ENCODE data around the gene COL23A1. TPM values are rescaled to one million over a fixed set of nuclear protein-coding genes. Genes with fewer than 3 reads are reported as not detected.
A peak's percentile ranks its signal among the peaks of the same experiment; 100 is the strongest.
"Not testable (repeated sequence)": the region's sequence is repeated elsewhere in the genome, so short reads cannot be mapped to it uniquely, and the experiment has no call there.

Gene COL23A1
- total RNA-seq, 2 experiments from 2014 or later, result 0.21 to 0.22 TPM

DNA sequence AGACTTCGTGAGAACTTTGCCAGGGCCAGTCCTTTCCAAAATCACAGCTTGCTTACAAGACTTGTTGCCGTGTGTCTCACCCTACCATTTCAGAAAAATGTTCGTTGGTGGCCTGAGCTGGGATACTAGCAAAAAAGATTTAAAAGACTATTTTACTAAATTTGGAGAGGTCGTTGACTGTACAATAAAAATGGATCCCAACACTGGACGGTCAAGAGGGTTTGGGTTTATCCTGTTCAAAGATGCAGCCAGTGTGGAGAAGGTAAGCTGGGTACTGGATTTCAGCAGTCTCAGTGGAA is 384.5 kb downstream of the COL23A1 start:
- H3K4me3 Mint-ChIP-seq, result peak overlapping the region; percentile 91
- no peak for DNase-seq
- H3K27me3 Mint-ChIP-seq, result peaks cover 4% of the 10 kb centered on the region
- H3K9me3 Mint-ChIP-seq, result peaks cover 2% of the 10 kb centered on the region
- peaks cover 51% of the 10 kb centered on the region for H3K36me3 Mint-ChIP-seq
- peaks cover 50% of the 10 kb centered on the region for H3K4me1 Mint-ChIP-seq
- peak overlapping the region; percentile 84 for H3K27ac Mint-ChIP-seq

DNA sequence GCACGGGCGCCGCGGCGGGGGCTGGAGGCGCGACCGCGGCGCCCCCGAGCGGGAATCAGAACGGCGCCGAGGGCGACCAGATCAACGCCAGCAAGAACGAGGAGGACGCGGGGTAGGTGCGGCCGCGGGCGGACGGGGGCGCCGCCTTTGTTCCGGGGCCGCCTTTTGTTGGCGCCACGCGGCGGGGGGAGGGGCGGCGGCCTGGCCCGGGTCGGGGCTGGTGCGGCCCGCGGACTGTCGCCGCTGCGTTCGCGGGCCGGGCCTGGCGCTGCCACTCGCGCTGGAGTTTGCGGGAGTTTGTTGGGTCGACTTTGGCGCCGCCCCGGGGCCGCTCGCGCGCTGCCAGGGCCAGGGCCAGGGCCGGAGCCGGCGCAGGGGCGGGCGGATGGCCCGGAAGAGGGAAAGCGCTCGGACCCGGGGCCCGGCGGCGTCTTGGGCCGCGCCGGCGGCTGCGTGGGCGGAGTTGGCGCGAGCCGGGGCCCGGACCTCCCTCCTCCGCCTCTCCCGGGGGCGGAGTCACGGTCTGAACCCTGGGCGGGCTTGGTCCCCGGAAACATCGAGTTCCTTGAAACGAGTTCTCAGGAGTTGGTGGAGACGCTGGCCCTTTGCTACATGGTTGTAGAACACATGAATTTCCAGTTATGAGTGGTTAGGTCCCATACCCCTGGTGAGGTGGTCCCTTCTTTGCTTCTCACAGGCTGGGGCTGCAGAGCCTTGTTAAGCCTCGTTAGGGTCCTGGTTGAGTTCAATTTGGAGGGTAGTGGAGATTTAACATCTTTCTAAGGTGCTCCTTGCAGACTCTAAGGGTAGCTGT is 385.1 kb downstream of the COL23A1 start:
- Mint-ChIP-seq H3K27me3 (peaks cover 4% of the 10 kb centered on the region), H3K4me3 (peak overlapping the region; percentile 98), H3K9me3 (peaks cover 2% of the 10 kb centered on the region), H3K36me3 (peaks cover 48% of the 10 kb centered on the region), H3K27ac (peak overlapping the region; percentile 84), H3K4me1 (peaks cover 45% of the 10 kb centered on the region)
- peak; percentile 85 for DNase-seq

GRCh38 chr5:178204182-178204934 is 385.8 kb downstream of the COL23A1 start, which contains the start of gene HNRNPAB:
Gene HNRNPAB (plus strand): TSS chr5:178204533. CDS start chr5:178204838, 305 bp downstream.
- H3K4me1 Mint-ChIP-seq, result peaks cover 40% of the 10 kb centered on the region
- H3K4me3 Mint-ChIP-seq, result peak within 1 kb of the TSS; percentile 98
- H3K36me3 Mint-ChIP-seq, result peaks cover 41% of the 10 kb centered on the region
- DNase-seq, result peak; percentile 94
- peaks cover 4% of the 10 kb centered on the region for H3K27me3 Mint-ChIP-seq
- H3K27ac Mint-ChIP-seq, result peak within 1 kb of the TSS; percentile 99
- H3K9me3 Mint-ChIP-seq, result peaks cover 2% of the 10 kb centered on the region

- Mint-ChIP-seq H3K27me3 (peaks cover 4% of the 10 kb centered on the region), H3K27ac (peak overlapping the region; percentile 99), H3K4me1 (peaks cover 35% of the 10 kb centered on the region), H3K9me3 (peaks cover 2% of the 10 kb centered on the region), H3K4me3 (peak overlapping the region; percentile 98), H3K36me3 (peaks cover 36% of the 10 kb centered on the region)
- no peak for DNase-seq
Measured at GRCh38 chr5:178203670-178204181, 386.5 kb downstream of the COL23A1 start.

GRCh38 chr5:178202541-178202940 is 387.7 kb downstream of the COL23A1 start:
- H3K27me3 Mint-ChIP-seq, result peaks cover 4% of the 10 kb centered on the region
- DNase-seq, result no peak
- H3K9me3 Mint-ChIP-seq, result peaks cover 2% of the 10 kb centered on the region
- H3K4me1 Mint-ChIP-seq, result peaks cover 26% of the 10 kb centered on the region
- no peak overlapping the region for H3K27ac Mint-ChIP-seq
- peak overlapping the region; percentile 63 for H3K4me3 Mint-ChIP-seq
- peaks cover 27% of the 10 kb centered on the region for H3K36me3 Mint-ChIP-seq

GRCh38 chr5:178201927-178202235 is 388.3 kb downstream of the COL23A1 start:
- H3K27me3 Mint-ChIP-seq, result peaks cover 4% of the 10 kb centered on the region
- peaks cover 20% of the 10 kb centered on the region for H3K4me1 Mint-ChIP-seq
- peaks cover 2% of the 10 kb centered on the region for H3K9me3 Mint-ChIP-seq
- no peak overlapping the region for H3K4me3 Mint-ChIP-seq
- H3K36me3 Mint-ChIP-seq, result peaks cover 20% of the 10 kb centered on the region
- DNase-seq, result no peak
- H3K27ac Mint-ChIP-seq, result no peak overlapping the region

DNA sequence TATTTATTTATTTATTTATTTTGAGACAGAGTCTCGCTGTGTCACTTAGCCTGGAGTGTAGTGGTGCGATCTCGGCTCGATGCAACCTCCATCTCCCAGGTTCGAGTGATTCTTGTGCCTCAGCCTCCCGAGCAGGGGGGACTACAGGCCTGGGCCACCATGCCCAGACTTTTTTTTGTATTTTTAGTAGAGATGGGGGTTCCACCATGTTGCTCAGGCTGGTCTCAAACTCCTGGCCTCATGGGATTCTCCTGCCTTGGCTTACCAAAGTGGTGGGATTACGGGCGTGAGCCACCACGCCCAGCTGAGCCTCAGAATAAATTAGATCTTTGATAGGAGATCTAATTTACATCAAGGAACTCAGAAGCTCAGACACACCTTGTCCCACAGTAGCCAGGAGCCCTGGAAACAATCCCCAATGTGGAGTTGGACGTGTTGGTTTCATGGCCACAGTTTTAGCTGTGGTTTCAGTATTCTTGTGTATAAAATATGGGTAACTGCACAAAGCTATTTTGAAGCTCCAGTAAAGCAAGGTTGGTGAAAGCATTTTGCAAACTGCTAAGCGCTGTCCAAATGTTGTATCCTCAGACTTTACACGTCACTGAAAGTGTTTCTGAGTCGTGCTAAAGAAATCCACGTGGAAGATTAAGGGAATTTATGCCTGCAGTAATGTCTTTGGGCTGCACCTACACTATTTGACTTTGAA is 388.8 kb downstream of the COL23A1 start:
- Mint-ChIP-seq H3K4me1 (peaks cover 15% of the 10 kb centered on the region), H3K4me3 (no peak overlapping the region), H3K9me3 (peaks cover 2% of the 10 kb centered on the region), H3K27me3 (peaks cover 4% of the 10 kb centered on the region), H3K36me3 (peaks cover 15% of the 10 kb centered on the region), H3K27ac (no peak overlapping the region)
- DNase-seq, result no peak

DNA sequence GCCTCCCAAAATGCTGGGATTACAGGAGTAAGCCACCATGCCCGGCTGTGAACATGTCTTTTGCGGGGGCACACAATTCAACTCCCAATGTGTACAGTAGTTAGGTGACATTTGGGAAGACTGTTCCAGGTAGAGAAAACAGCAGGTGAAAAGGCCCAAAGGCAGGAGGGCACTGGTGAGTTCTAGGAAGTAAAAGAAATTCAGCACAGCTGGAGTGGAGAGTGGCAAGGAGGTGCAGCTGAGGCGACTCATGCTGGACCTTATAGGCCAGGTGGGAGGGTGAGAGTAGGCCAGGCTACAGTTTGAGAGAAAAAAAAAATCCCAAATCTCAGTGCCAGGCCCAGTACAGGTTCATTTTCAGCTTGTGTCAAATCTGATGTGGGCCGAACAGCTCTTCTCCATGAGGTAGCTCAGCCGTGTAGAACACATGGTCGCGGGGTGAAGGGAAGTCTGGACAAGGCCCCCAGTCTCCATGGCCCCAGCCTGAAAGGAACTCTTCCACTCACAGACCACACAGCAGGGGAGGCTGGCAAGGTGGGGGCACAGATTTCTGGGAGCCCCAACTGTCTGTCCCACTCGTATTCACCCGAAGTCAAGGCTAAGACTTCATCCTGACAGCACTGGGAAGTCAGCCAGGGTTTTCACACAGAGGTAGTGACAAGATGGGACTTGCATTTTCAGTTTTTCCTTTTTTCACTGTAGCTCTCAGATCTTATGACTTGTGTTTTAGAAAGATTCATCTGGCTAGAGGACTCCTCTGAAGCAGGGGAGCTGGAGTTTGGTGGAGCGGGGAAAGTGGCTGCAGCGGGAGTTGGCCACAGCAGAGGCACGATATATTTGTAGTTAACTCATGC is 390.4 kb downstream of the COL23A1 start:
- Mint-ChIP-seq H3K27ac (no peak overlapping the region), H3K4me1 (peaks cover 8% of the 10 kb centered on the region), H3K4me3 (no peak overlapping the region), H3K36me3 (peaks cover 3% of the 10 kb centered on the region), H3K27me3 (peaks cover 8% of the 10 kb centered on the region), H3K9me3 (peaks cover 2% of the 10 kb centered on the region)
- no peak for DNase-seq

DNA sequence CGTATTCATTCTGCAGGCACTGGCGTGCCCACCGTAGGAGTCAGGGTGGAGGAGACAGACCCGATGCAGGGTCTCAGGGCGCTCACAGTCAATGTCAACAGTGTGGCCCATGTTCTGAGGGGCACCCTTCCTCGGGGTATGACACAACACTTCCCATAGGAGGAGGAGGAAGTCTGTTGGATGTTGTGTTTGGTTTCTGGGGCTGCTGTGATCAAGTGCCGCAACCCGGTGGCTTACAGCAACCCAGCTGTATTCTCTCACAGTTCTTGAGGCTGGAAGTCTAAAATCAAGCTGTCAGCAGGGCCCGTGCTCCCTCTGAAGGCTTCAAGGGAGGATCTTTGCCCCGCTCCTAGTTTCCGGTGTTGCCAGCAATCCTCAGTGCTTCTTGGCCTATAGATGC is 391.5 kb downstream of the COL23A1 start:
- no peak overlapping the region for H3K27ac Mint-ChIP-seq
- H3K9me3 Mint-ChIP-seq, result no peaks in the 10 kb centered on the region
- peaks cover 11% of the 10 kb centered on the region for H3K4me1 Mint-ChIP-seq
- H3K4me3 Mint-ChIP-seq, result no peak overlapping the region
- no peak for DNase-seq
- peaks cover 11% of the 10 kb centered on the region for H3K27me3 Mint-ChIP-seq
- H3K36me3 Mint-ChIP-seq, result no peaks in the 10 kb centered on the region

DNA sequence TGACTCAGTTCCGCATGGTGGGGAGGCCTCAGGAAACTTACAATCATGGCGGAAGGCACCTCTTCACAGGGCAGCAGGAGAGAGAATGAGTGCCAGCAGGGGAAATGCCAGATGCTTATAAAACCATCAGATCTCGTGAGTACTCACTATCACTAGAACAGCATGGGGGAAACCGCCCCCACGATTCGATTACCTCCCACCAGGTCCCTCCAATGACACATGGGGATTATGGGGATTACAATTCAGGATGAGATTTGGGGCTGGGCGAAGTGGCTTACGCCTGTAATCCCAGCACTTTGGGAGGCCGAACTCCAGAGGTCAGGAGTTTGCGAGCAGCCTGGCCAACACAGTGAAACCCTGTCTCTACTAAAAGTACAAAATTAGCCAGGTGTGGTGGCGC is 392.0 kb downstream of the COL23A1 start:
- peaks cover 16% of the 10 kb centered on the region for H3K4me1 Mint-ChIP-seq
- not testable (repeated sequence) for H3K9me3 Mint-ChIP-seq, H3K27ac Mint-ChIP-seq, DNase-seq, H3K36me3 Mint-ChIP-seq, H3K4me3 Mint-ChIP-seq
- peaks cover 15% of the 10 kb centered on the region for H3K27me3 Mint-ChIP-seq

GRCh38 chr5:178196986-178197385 is 393.2 kb downstream of the COL23A1 start:
- DNase-seq, result no peak
- Mint-ChIP-seq H3K4me3 (no peak overlapping the region), H3K27ac (no peak overlapping the region), H3K4me1 (peaks cover 19% of the 10 kb centered on the region), H3K36me3 (peaks cover 2% of the 10 kb centered on the region), H3K27me3 (peaks cover 23% of the 10 kb centered on the region), H3K9me3 (no peaks in the 10 kb centered on the region)

- Mint-ChIP-seq H3K27me3 (peaks cover 26% of the 10 kb centered on the region), H3K4me1 (peaks cover 17% of the 10 kb centered on the region)
Measured at GRCh38 chr5:178196281-178196812, 393.8 kb downstream of the COL23A1 start.

DNA sequence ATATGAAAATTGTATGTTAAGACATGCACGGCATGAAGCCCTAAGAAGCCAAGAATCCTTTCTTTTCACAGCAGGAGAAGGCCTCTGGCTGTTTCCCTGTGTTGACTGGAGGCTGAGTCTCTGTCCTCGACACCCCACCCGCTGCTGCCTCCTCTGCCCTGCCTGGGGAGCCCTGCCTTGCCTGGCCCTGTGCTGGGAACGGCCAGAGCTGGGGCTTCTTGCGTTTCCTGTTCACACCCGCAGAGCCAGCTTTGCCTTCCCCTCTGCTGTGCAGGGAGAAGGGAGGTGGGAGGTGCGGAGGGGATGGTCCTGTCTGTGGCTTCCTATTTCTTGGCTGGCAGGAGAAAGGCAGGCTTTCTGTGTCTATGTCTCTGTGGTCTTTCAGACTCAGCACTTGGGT is 396.2 kb downstream of the COL23A1 start:
- peaks cover 17% of the 10 kb centered on the region for H3K4me1 Mint-ChIP-seq
- no peak overlapping the region for H3K4me3 Mint-ChIP-seq
- H3K9me3 Mint-ChIP-seq, result no peaks in the 10 kb centered on the region
- peaks cover 2% of the 10 kb centered on the region for H3K36me3 Mint-ChIP-seq
- peaks cover 26% of the 10 kb centered on the region for H3K27me3 Mint-ChIP-seq
- no peak overlapping the region for H3K27ac Mint-ChIP-seq
- no peak for DNase-seq

More at GRCh38 chr5:178196281-178196812, 393.8 kb downstream of the COL23A1 start:
- DNase-seq, result no peak
- Mint-ChIP-seq H3K4me3 (no peak overlapping the region), H3K27ac (no peak overlapping the region), H3K36me3 (peaks cover 2% of the 10 kb centered on the region), H3K9me3 (no peaks in the 10 kb centered on the region)

- Mint-ChIP-seq H3K9me3 (no peaks in the 10 kb centered on the region), H3K4me1 (peaks cover 17% of the 10 kb centered on the region), H3K4me3 (no peak overlapping the region), H3K27ac (no peak overlapping the region), H3K27me3 (peaks cover 26% of the 10 kb centered on the region), H3K36me3 (peaks cover 2% of the 10 kb centered on the region)
- DNase-seq, result no peak
Measured at GRCh38 chr5:178193251-178193809, 396.9 kb downstream of the COL23A1 start.

Measured in activated naive CD8-positive, alpha-beta T cell treated with anti-CD3 and anti-CD28 coated beads for 36 hours (primary cell).